K562 (cell line): Measurements from ENCODE around the gene ABR. TPM values are rescaled to one million over a fixed set of nuclear protein-coding genes. Genes with fewer than 3 reads are reported as not detected.

ENCODE experiments used
- ATAC-seq: fragments of 200-7000 bp; cut with Tn5 transposase; 3 replicates; pipeline ENCODE4 v1.9.1; 2020; ENCODE audit warnings: moderate library complexity
- BruUV-seq: library from RNA; stranded (reverse); fragments of 400-500 nt; replicated peaks from 2 replicates; lab custom pipeline; 2021; lab: Mats Ljungman, UMichigan
- CTCF ChIA-PET: fragments of 300-600 bp; formaldehyde crosslinking; extraction: SDS; loops from one replicate; lab custom pipeline; 2021; ENCODE audit warnings: low intra/inter-chr PET ratio; lab: Yijun Ruan, JAX
- POLR2A ChIA-PET: fragments of 300-600, 350-650 bp; sonication (Branson Sonifier 250); formaldehyde crosslinking; extraction: SDS; loops from one replicate; lab custom pipeline; 2021; ENCODE audit warnings: antibody characterized with exemption, inconsistent platforms; lab: Yijun Ruan, JAX
- DNase-seq, 4 experiments: peaks; one replicate each; pipeline versions ENCODE4 v3.0.0 to v3.0.0-alpha.2; 2011 to 2018; ENCODE audit warnings: low spot score in 3 of 4, mixed read lengths in 3 of 4; ENCODE audit errors: extremely low read depth in 1 of 4
- FAIRE-seq: peaks from 2 replicates; lab custom pipeline; 2011; peaks lifted over from hg19 to GRCh38; lab: Jason Lieb, UNC
- H2AFZ ChIP-seq: 2 replicates; pipeline ENCODE4 v1.6.0; 2011; ENCODE audit warnings: low read depth, low read length, control low read depth, inconsistent platforms
- H3K27ac ChIP-seq: fragments of 200-600 bp; 3 replicates; pipeline ENCODE4 v1.8.0; 2011; ENCODE audit warnings: low read depth, mild to moderate bottlenecking, control low read depth, inconsistent platforms, low read length, moderate library complexity, mixed read lengths; ENCODE audit errors: extremely low read depth
- H3K27me3 ChIP-seq, 2 experiments: fragments of 300-600 bp in 1 of 2; 2 replicates in 1 of 2; 3 replicates in 1 of 2; pipeline versions ENCODE4 v1.6.0 to v1.8.0; 2011; ENCODE audit warnings: inconsistent platforms in 2 of 2, low read length in 2 of 2, mild to moderate bottlenecking in 1 of 2, mixed read lengths in 1 of 2, moderate library complexity in 1 of 2; ENCODE audit not compliant: control insufficient read depth in 2 of 2, insufficient read depth in 2 of 2
- H3K36me3 ChIP-seq: fragments of 300-600 bp; 3 replicates; pipeline ENCODE4 v1.8.0; 2011; ENCODE audit warnings: mild to moderate bottlenecking, low read length, inconsistent platforms; ENCODE audit not compliant: control insufficient read depth, insufficient read depth
- H3K4me1 ChIP-seq, 2 experiments: fragments of 200-600 bp in 1 of 2; replicated peaks in 1 of 2; 2 replicates in 1 of 2; 3 replicates in 1 of 2; pipeline versions ENCODE4 v1.5.1 to v1.8.0; 2011; ENCODE audit warnings: inconsistent platforms in 2 of 2, low read length in 2 of 2, mild to moderate bottlenecking in 1 of 2, mixed read lengths in 1 of 2, moderate library complexity in 1 of 2; ENCODE audit not compliant: control insufficient read depth in 2 of 2, insufficient read depth in 2 of 2
- H3K4me2 ChIP-seq: 2 replicates; pipeline ENCODE4 v1.6.1; 2011; ENCODE audit warnings: low read length, control low read depth, inconsistent platforms, mixed read lengths; ENCODE audit not compliant: insufficient read depth
- H3K4me3 ChIP-seq: fragments of 200-600 bp; sonication (generic), shearing (Covaris generic); 2 replicates; pipeline ENCODE4 v1.5.1; 2016; ENCODE audit warnings: control low read depth, inconsistent platforms
- H3K79me2 ChIP-seq: fragments of 200-600 bp; 3 replicates; pipeline ENCODE4 v1.8.0; 2011; ENCODE audit warnings: low read length, inconsistent platforms; ENCODE audit not compliant: control insufficient read depth, insufficient read depth
- H3K9ac ChIP-seq, 2 experiments: 2 replicates each; pipeline versions ENCODE4 v1.6.0 to v1.6.1; 2011; ENCODE audit warnings: low read depth in 2 of 2, low read length in 2 of 2, control low read depth in 1 of 2, inconsistent platforms in 1 of 2, mild to moderate bottlenecking in 1 of 2, mixed read lengths in 1 of 2; ENCODE audit not compliant: insufficient read depth in 1 of 2
- H3K9me1 ChIP-seq: one replicate; pipeline ENCODE4 v1.6.0; 2011; ENCODE audit warnings: inconsistent platforms, mild to moderate bottlenecking, low read length, moderate library complexity; ENCODE audit not compliant: control insufficient read depth, insufficient read depth
- H3K9me3 ChIP-seq: replicated peaks from 2 replicates; pipeline ENCODE4 v1.5.1; 2011; ENCODE audit warnings: low read depth, low read length, inconsistent platforms; ENCODE audit not compliant: control insufficient read depth, insufficient read depth
- H4K20me1 ChIP-seq: replicated peaks from 2 replicates; pipeline ENCODE4 v1.6.1; 2011; ENCODE audit warnings: low read length, inconsistent platforms, mixed read lengths; ENCODE audit not compliant: control insufficient read depth, insufficient read depth
- CBFA2T3 ChIP-seq: fragments of 450-650 bp; IDR thresholded peaks from 2 replicates; pipeline ENCODE4 v1.6.1; 2017
- ESRRA ChIP-seq: fragments of 450-650 bp; IDR thresholded peaks from 2 replicates; pipeline ENCODE4 v1.6.1; 2014; ENCODE audit warnings: low read depth, mild to moderate bottlenecking, moderate library complexity, borderline replicate concordance
- RFX1 ChIP-seq: fragments of 450-650 bp; IDR thresholded peaks from 2 replicates; pipeline ENCODE4 v1.6.1; 2016; ENCODE audit warnings: mild to moderate bottlenecking, moderate library complexity
- SREBF1 ChIP-seq: fragments of 150-350 bp; IDR thresholded peaks from 2 replicates; pipeline ENCODE4 v1.6.1; 2014; ENCODE audit warnings: antibody characterized with exemption, low read depth, low read length, borderline replicate concordance
- TCF7L2 ChIP-seq: fragments of 150-350 bp; IDR thresholded peaks from 2 replicates; pipeline ENCODE4 v1.6.1; 2016; ENCODE audit warnings: low read depth, mild to moderate bottlenecking, low read length, moderate library complexity
- ZNF212 ChIP-seq: fragments of 450-650 bp; formaldehyde crosslinking; IDR thresholded peaks from 2 replicates; pipeline ENCODE4 v1.4.0; 2020; ENCODE audit warnings: mild to moderate bottlenecking
- WGBS: fragments of 100-300 bp; shearing (Covaris generic); methylation state at CpG from one replicate; pipeline ENCODE4 v1.1.6; 2016; ENCODE audit warnings: low coverage, mixed read lengths; ENCODE audit not compliant: insufficient coverage; ENCODE audit errors: missing lambda C conversion rate; 5-methylcytosine and 5-hydroxymethylcytosine counted together
- in situ Hi-C: fragments of 300-500 bp; cut with MboI; formaldehyde crosslinking; loops from 4 replicates; pipeline ENCODE4 v1.15.0; 2018; ENCODE audit warnings: inconsistent platforms, mixed read lengths
- intact Hi-C: fragments of 100-400 bp; cut with micrococcal nuclease; formaldehyde crosslinking; loops from 2 replicates; pipeline ENCODE4 v1.14.2; 2022
- polyA plus RNA-seq, 8 experiments: library from polyadenylated mRNA; depleted of rRNA in 4 of 8; stranded (reverse) in 5 of 8; unstranded in 3 of 8; fragments of >200 nt; fragmentation: Nextera tagmentation in 2 of 8; fragmentation: Illumina TruSeq in 1 of 8; extraction: Ambion mirVana in 2 of 8; extraction: Trizol in 1 of 8; gene quantifications; 2 replicates each; pipeline versions ENCODE4 v1.2.1 to v1.2.3, GENCODE V29; 2011 to 2014; ENCODE audit warnings: inconsistent platforms in 1 of 8, missing spikeins in 1 of 8
- total RNA-seq, 7 experiments: library from RNA; depleted of rRNA in 6 of 7; stranded (reverse); fragments of >200 nt in 6 of 7; fragmentation: Illumina TruSeq in 2 of 7; extraction: Trizol in 2 of 7; gene quantifications; 2 replicates each; pipeline versions ENCODE4 v1.2.1 to v1.2.3, GENCODE V29; 2011 to 2021; ENCODE audit warnings: low replicate concordance in 1 of 7

Gene ABR
- total and polyA plus RNA-seq, 9 of the 15 experiments (the other 6 are each of a cell fraction or from before 2014, with no cell fraction given): 0.07 to 1.6 (median 0.37) TPM; not detected in 1

DNA sequence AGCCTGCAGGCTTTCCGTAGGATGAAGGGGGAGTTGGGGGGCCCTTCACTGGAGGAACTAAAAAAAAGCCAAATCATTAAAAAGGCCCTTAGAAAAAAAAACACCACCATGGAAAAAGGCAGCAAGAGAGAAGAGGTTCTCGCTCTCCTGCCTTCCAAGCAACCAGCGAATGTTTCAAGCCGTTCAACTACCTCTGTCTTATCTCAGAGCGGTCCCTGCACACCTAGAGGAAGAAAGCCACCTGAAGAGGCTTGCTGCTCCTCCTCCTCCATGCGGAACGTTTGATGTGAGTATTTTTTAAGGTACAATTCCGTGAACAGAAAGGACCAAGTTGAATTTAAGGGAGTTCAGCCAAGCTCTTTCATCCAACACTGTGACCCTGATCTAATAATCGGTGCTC lies 209.4 kb downstream of the ABR start:
- ATAC-seq (no peak), FAIRE-seq (no peak), DNase-seq (no peak)
- Histone ChIP-seq H3K27me3 (peaks cover 8 to 51% of the 10 kb centered on the region in 2 experiments; a peak in 3 of 5 replicates), H3K36me3 (no peaks in the 10 kb centered on the region), H3K9me1 (no peaks in the 10 kb centered on the region), H4K20me1 (0 out of 2 replicates have a peak, but pooled peaks cover 5% of the 10 kb centered on the region), H2AFZ (no peak overlapping the region), H3K9me3 (no peaks in the 10 kb centered on the region), H3K4me2 (no peak overlapping the region; the same call in 1 of the 2 replicates), H3K9ac (no peak overlapping the region), H3K4me3 (no peak overlapping the region), H3K4me1 (no peaks in the 10 kb centered on the region; a peak in 1 of 5 replicates), H3K79me2 (no peaks in the 10 kb centered on the region), H3K27ac (no peak overlapping the region)
- no TSS peak for BruUV-seq
- WGBS: 11% methylated on average over 9 of the region's 9 CpGs
- in situ Hi-C loops (loop anchor here (10.0 kb wide), 1 partner anchor 86 kb away; no protein-coding TSS in a partner anchor), intact Hi-C loops (no loop called here)
- CTCF ChIA-PET: no interaction called here
- POLR2A ChIA-PET: no interaction called here
- no peak for TF ChIP-seq SREBF1
- TF ChIP-seq ZNF212 (CRISPR knock-in tag): no peak
- no peak for TF ChIP-seq RFX1
- no peak for TF ChIP-seq ESRRA
- no peak for TF ChIP-seq TCF7L2
- TF ChIP-seq CBFA2T3: no peak
